GM21786 (cell line): ENCODE data around the gene WDR7.

Experiments used
- ATAC-seq: cut with Tn5 transposase; IDR thresholded peaks from one replicate; pipeline ENCODE4 v1.9.1; 2021; ENCODE audit not compliant: unreplicated experiment

Gene WDR7

DNA sequence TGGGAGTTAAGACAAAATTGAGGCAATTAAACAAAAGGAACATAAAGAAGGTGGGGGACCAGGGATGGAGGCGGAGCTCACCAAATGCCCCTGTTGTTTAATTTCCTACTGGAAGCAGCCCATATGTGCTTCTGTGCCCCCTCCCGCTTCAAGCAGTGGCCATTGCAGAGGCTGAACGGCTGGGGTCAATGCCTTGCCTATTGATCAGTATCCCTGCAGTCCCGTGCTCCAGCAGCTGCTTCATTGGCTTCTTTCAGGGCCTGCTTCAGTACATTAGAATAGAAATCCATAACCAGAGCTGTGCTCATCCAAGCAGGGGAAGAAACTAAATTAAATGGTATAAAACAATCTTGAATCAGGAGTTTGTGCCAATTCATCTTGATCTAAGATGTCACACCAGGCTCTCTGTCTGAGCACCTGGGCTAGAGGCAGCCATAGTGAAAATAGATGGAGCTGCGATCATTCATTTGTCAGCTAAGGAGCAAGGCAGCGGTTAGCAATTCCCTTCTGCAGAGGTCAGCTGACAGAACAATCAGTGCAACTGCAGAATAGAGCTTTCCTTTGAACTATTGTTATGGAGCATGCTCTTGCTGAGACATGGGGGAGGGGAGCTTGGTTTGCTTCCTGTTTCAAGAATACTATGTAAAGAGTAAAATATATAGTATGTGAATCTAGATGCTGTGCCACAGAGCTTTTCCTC is 222.4 kb downstream of the WDR7 start:
- no peak for ATAC-seq

- no peak for ATAC-seq
These were observed 227.6 kb downstream of the WDR7 start for GRCh38 chr18:56878711-56879110.

- no peak for ATAC-seq
These were observed 233.4 kb downstream of the WDR7 start for GRCh38 chr18:56884511-56884910.

- no peak for ATAC-seq
These were observed 237.8 kb downstream of the WDR7 start for GRCh38 chr18:56888978-56889377.

DNA sequence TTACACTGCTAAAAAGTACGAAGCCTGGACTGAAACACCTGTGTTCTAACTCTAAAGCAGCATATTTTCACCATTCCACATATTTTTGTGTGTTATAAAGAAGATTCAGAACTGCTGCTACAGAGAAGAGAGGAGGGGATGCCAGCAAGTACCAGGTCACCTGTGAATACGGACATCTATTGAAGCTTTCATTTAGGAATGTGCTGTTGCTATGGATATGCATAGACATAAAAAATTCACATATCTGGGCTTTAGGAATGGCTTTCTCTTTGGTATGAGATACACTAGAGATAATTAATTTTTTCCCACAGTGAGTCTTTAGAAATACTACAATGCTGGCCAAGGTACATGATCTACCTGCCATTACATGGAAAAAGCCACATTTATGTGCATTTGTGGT is 238.5 kb downstream of the WDR7 start:
- ATAC-seq = no peak

- ATAC-seq = no peak
These were observed 239.5 kb downstream of the WDR7 start for GRCh38 chr18:56890632-56891031.

GRCh38 chr18:56891116-56891515 is 240.0 kb downstream of the WDR7 start:
- no peak for ATAC-seq

DNA sequence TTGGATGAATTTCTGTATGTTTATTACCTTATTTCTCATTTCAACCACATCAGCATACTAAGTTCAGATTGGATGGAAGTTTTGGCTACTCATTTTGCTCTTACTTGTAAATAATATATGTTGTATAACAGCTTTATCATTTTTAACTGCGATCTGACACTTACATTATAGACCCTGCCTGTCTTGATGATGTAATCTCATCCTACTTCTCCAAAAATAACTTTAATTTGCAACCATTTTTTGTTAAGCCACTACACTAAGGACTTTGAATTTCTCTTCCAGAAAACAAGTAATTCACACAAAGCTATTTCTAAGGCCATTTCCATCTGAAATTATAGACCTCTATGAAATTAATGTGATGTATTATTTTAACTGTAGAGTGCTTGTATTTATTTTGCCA is 240.7 kb downstream of the WDR7 start:
- no peak for ATAC-seq

- ATAC-seq = no peak
These were observed 246.0 kb downstream of the WDR7 start for GRCh38 chr18:56897122-56897521.

DNA sequence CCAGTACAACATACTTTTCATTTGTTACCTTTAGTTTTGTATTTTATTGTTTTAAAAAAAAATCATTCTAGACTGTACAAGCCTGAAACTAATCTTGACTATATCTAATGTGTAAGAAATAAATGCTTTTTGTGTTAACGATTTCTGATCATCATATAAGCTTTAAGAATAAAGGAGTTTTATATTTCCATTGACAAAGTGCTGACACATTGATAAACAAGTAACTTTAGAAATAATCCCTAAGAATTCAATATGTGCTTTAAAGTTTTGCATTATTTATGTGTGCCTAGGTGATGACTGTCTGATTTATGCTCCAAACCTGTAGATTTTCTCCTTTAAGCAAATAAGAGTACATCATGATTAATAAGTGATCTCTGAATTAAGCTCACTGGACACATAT is 248.5 kb downstream of the WDR7 start:
- ATAC-seq = no peak

- no peak for ATAC-seq
These were observed 249.3 kb downstream of the WDR7 start for GRCh38 chr18:56900195-56901094.

GRCh38 chr18:56901919-56902318 is 250.8 kb downstream of the WDR7 start:
- ATAC-seq = no peak

- ATAC-seq = no peak
These were observed 251.5 kb downstream of the WDR7 start for GRCh38 chr18:56902653-56903052.

DNA sequence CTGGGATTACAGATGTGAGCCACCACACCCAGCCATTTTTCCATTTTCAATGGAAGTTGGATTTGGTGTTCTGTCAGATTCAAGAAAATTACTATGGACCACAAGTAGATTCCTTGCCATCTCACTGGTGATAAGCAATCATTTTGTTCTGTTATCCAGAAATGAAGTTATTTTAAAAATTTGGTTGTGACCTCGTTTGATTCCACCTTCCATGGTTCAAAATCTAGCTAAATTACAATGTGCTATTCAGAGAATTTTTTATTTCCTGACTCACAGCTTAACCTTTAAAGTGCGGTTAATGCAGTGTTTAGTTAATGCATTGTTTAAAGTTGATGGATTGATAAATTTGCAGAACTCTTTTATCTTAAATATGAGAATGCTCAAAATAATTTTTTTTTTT is 252.5 kb downstream of the WDR7 start:
- ATAC-seq = no peak

GRCh38 chr18:56907771-56908170 is 256.6 kb downstream of the WDR7 start:
- ATAC-seq = no peak

GRCh38 chr18:56910237-56910636 is 259.1 kb downstream of the WDR7 start:
- ATAC-seq = no peak

GRCh38 chr18:56910967-56911366 is 259.8 kb downstream of the WDR7 start:
- ATAC-seq = no peak

GRCh38 chr18:56913941-56914340 is 262.8 kb downstream of the WDR7 start:
- ATAC-seq = no peak

DNA sequence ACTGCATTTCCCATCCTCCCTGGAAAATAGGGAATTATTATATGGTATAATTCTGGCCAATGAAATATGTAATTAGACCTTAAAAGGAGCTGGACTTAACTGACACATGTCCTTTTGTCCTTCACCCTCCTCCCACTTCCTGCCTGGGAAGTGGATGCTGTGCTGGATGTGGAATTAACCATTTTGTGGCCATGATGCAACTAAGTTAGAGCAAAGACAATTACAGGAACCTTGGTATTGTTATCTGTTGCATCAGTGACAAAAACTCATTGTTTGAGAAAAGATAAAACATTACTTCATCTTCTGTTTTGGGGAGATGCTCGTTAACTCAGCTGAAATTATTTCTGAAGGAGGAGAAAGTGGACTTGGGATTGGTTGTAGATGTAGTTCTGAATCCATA is 268.0 kb downstream of the WDR7 start:
- no peak for ATAC-seq

DNA sequence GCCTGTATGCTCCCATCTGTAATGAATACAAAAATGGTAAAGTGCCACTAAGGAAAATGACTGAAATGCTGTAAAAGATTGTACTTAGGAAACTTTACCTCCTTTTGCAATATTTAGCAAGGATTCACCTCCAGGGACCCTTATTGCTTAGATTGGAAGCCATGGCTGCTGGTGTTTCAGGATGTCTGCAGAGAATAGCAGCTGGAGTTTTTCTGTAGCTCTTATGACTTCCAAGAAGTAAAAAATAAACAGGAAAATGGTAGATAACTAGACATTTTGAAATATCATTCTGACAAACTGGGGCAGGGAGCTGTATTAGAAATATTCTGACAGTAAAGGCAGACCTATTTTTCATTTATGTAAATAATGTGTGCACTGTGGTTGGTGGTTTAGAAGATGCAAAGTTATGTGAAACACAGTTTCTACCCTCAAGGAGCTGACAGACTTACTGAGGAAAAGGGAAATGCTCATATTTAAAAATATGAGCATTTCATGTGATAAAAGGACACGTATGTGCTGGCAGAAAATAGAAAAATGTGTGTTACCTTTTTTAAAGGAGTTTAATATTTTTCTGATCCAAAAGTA is 270.8 kb downstream of the WDR7 start:
- ATAC-seq = no peak

- ATAC-seq = no peak
These were observed 275.6 kb downstream of the WDR7 start for GRCh38 chr18:56926734-56927133.

- no peak for ATAC-seq
These were observed 276.6 kb downstream of the WDR7 start for GRCh38 chr18:56927786-56928185.
